Transverse colon (tissue), 4 donors: Measurements from ENCODE around the gene ARPC1B. TPM values are rescaled to one million over a fixed set of nuclear protein-coding genes. Genes with fewer than 3 reads are reported as not detected.

Source experiments
- DNase-seq: peaks from one replicate; pipeline ENCODE4 v3.0.0-alpha.2; 2019
- H3K27ac ChIP-seq, 4 donors: fragments of 200-600 bp; sonication (generic); 2 replicates each; pipeline ENCODE4 v1.5.1; 2016 to 2018; ENCODE audit warnings: inconsistent platforms in 4 of 4
- H3K27me3 ChIP-seq: fragments of 200-600 bp; sonication (generic); 2 replicates; pipeline ENCODE4 v1.5.1; 2017; ENCODE audit warnings: inconsistent platforms
- H3K36me3 ChIP-seq, 4 donors: fragments of 200-600 bp; sonication (generic); 2 replicates each; pipeline ENCODE4 v1.5.1; 2017 to 2019; ENCODE audit warnings: inconsistent platforms in 4 of 4
- H3K4me1 ChIP-seq, 4 donors: fragments of 200-600 bp; sonication (generic); 2 replicates each; pipeline ENCODE4 v1.5.1; 2017 to 2020; ENCODE audit warnings: inconsistent platforms in 4 of 4
- H3K4me3 ChIP-seq, 4 donors: fragments of 200-600 bp; sonication (generic); 1 replicate in 1 of 4; 2 replicates in 3 of 4; pipeline versions ENCODE4 v1.5.1 to v1.6.1; 2017 to 2019; ENCODE audit warnings: inconsistent platforms in 4 of 4
- H3K9me3 ChIP-seq, 2 donors: fragments of 200-600 bp; sonication (generic); 2 replicates each; pipeline ENCODE4 v1.5.1; 2017 to 2019; ENCODE audit warnings: inconsistent platforms in 2 of 2
- CTCF ChIP-seq, 5 experiments: fragments of 200-600 bp in 3 of 5; fragments of 450-650 bp in 2 of 5; sonication (generic) in 3 of 5; IDR thresholded peaks; 1 replicate in 2 of 5; 2 replicates in 3 of 5; pipeline ENCODE4 v1.5.1; 2016 to 2017; ENCODE audit warnings: antibody characterized with exemption in 5 of 5, inconsistent platforms in 3 of 5, mild to moderate bottlenecking in 2 of 5, moderate library complexity in 1 of 5
- EP300 ChIP-seq: sonication (generic); formaldehyde crosslinking; IDR thresholded peaks from one replicate; pipeline ENCODE4 v1.6.1; 2017; ENCODE audit warnings: antibody characterized with exemption, low read depth
- POLR2A ChIP-seq: fragments of 450-650 bp; IDR thresholded peaks from one replicate; pipeline ENCODE4 v1.6.1; 2016; ENCODE audit warnings: antibody characterized with exemption, mild to moderate bottlenecking, moderate library complexity
- POLR2AphosphoS5 ChIP-seq, 3 donors: sonication (generic); formaldehyde crosslinking; IDR thresholded peaks; one replicate each; pipeline ENCODE4 v1.6.1; 2016; ENCODE audit warnings: antibody characterized with exemption in 3 of 3
- WGBS, 2 donors: methylation state at CpG; one replicate each; pipeline ENCODE4 v1.1.5; 2018; ENCODE audit warnings: low coverage in 1 of 2; 5-methylcytosine and 5-hydroxymethylcytosine counted together
- in situ Hi-C, 4 donors: fragments of 200-750 bp; cut with MboI; loops; one replicate each; pipeline versions ENCODE4 v1.15.0 to v1.15.1; 2017; ENCODE audit warnings: low sequenced_read_pairs in 3 of 4, low pct_ligation_motif_present in 1 of 4, low pct_unique_long_range_greater_than_20kb in 1 of 4
- intact Hi-C: fragments of 100-400 bp; cut with DNase I; formaldehyde crosslinking; loops from one replicate; pipeline ENCODE4 v1.15.1; 2023; ENCODE audit warnings: low total_unique reads
- total RNA-seq, 4 donors: library from RNA; depleted of rRNA; stranded (reverse); fragments of >200 nt; gene quantifications; one replicate each; pipeline ENCODE4 v1.1.0, GENCODE V29; 2016

Gene ARPC1B
- total RNA-seq, 4 donors from 2014 or later = 138 to 346 (median 186) TPM

- no peaks in the 10 kb centered on the region for H3K27me3 ChIP-seq
- in situ Hi-C loops = no loop called here
- peak overlapping the region; percentile 78 to 85 (median 84) for H3K27ac ChIP-seq
- 67% methylated on average over 16 of the region's 16 CpGs; no CpG with 5 or more reads in 1 of the 2 donors for WGBS, 2 donors
- no peaks in the 10 kb centered on the region for H3K36me3 ChIP-seq
- no peak overlapping the region for H3K4me3 ChIP-seq
- peak; percentile 57 for DNase-seq
- no peaks in the 10 kb centered on the region for H3K9me3 ChIP-seq
- TF ChIP-seq CTCF (IDR thresholded peaks at IDR 0.05) (no peak), POLR2AphosphoS5 (IDR thresholded peaks at IDR 0.05) (no peak), POLR2A (peak; percentile 8)
- H3K4me1 ChIP-seq = peaks cover 9 to 42% (median 22%) of the 10 kb centered on the region in 4 donors
- intact Hi-C loops = no loop called here
Measured at GRCh38 chr7:99380823-99381663, 6.5 kb downstream of the ARPC1B start.

- Histone ChIP-seq H3K27ac (no peak overlapping the region), H3K36me3 (no peaks in the 10 kb centered on the region), H3K4me1 (peaks cover 9 to 36% (median 21%) of the 10 kb centered on the region in 4 donors), H3K27me3 (no peaks in the 10 kb centered on the region), H3K4me3 (no peak overlapping the region), H3K9me3 (no peaks in the 10 kb centered on the region)
- in situ Hi-C loops (no loop called here), intact Hi-C loops (no loop called here)
- no peak for DNase-seq
- 81% methylated on average over 5 of the region's 7 CpGs; no CpG with 5 or more reads in 1 of the 2 donors for WGBS, 2 donors
- TF ChIP-seq POLR2AphosphoS5 (IDR thresholded peaks at IDR 0.05) = no peak
- TF ChIP-seq EP300 = no peak
- TF ChIP-seq CTCF (IDR thresholded peaks at IDR 0.05) = no peak
- TF ChIP-seq POLR2A = no peak
Measured at GRCh38 chr7:99381664-99382075, 7.1 kb downstream of the ARPC1B start.

GRCh38 chr7:99383203-99383602 lies 8.7 kb downstream of the ARPC1B start:
- peaks cover 9 to 31% (median 21%) of the 10 kb centered on the region in 4 donors for H3K4me1 ChIP-seq

More at GRCh38 chr7:99383203-99383602, 8.7 kb downstream of the ARPC1B start:
- DNase-seq = no peak
- TF ChIP-seq POLR2AphosphoS5 (IDR thresholded peaks at IDR 0.05) (no peak), CTCF (IDR thresholded peaks at IDR 0.05) (no peak), EP300 (no peak), POLR2A (no peak)
- intact Hi-C loops = no loop called here
- Histone ChIP-seq H3K4me3 (no peak overlapping the region), H3K27ac (no peak overlapping the region), H3K27me3 (no peaks in the 10 kb centered on the region), H3K36me3 (peaks cover 0 to 5% (median 0%) of the 10 kb centered on the region in 4 donors), H3K9me3 (no peaks in the 10 kb centered on the region)
- 90 to 91% methylated on average over 5 to 10 of the region's 10 CpGs for WGBS, 2 donors
- in situ Hi-C loops = no loop called here
